Metanephros (tissue), 2 donors: Measurements from ENCODE around the gene MECR. TPM values are rescaled to one million over a fixed set of nuclear protein-coding genes. Genes with fewer than 3 reads are reported as not detected.

Experiments
- small RNA-seq: library from RNA; depleted of rRNA; stranded (forward); fragments of <200 nt; gene quantifications from one replicate; pipeline ENCODE3, GENCODE V24; 2014; ENCODE audit warnings: low replicate concordance
- total RNA-seq: library from RNA; depleted of rRNA; stranded (reverse); fragments of >200 nt; gene quantifications from one replicate; pipeline ENCODE4 v1.2.3, GENCODE V29; 2014

Gene MECR
- total RNA-seq = 20.2 TPM

GRCh38 chr1:29230553-29231378 is at the start of gene MECR:
TSS of gene MECR (minus strand) at chr1:29230934. CDS start at chr1:29230906, 28 bp downstream.

GRCh38 chr1:29235955-29236711 is 5.4 kb upstream of the MECR start, which contains the start of gene PTPRU:
TSS of gene PTPRU (plus strand) at chr1:29236522. CDS start at chr1:29236645, 123 bp downstream.

GRCh38 chr1:29181413-29182225 is 49.1 kb downstream of the MECR start, which contains the start of gene SRSF4:
TSS of gene SRSF4 (minus strand) at chr1:29181900. CDS start at chr1:29181752, 148 bp downstream.

Small RNA genes lying within 50 kb of the gene (small RNA-seq; reads per million reads assigned to genes)
- gene RF02271 = not detected

Other genes with a start within 250 kb of the MECR start
- 16.1 TPM for gene TMEM200B, start 107.0 kb downstream of the MECR start, total RNA-seq
- gene SRSF4, start 49.0 kb downstream of the MECR start, total RNA-seq = 49.6 TPM
- 35.8 TPM for gene PTPRU, start 5.6 kb upstream of the MECR start, total RNA-seq